Activated naive CD4-positive, alpha-beta T cell treated with anti-CD3 and anti-CD28 coated beads, Interleukin-2, amount 50 U/mL, for 16 hours (primary cell): ENCODE data around the gene WWC2.
A peak's percentile ranks its signal among the peaks of the same experiment; 100 is the strongest.

Experiments used
- DNase-seq: peaks from one replicate; pipeline ENCODE4 v3.0.0-alpha.2; 2020

The WWC2 gene

DNA sequence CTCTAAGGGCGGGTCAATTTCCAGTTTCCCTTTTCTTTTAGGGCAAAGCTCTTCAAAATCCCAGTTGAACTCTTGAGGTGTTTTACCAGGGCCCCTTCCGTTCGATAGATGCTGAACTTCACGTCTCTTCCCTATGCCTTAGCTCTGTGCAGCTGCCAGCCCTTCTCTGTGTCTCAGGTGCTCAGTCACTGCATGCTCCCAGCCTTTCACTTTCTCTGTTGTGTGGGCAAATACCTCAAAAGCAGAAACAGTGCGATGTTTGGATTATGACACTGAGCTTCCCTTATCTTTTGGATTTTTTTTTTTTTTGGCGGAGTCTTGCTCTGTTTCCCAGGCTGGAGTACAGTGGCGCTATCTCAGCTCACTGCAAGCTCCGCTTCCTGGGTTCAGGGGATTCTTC, 112.5 kb downstream of the WWC2 start:
- DNase-seq: no peak

DNA sequence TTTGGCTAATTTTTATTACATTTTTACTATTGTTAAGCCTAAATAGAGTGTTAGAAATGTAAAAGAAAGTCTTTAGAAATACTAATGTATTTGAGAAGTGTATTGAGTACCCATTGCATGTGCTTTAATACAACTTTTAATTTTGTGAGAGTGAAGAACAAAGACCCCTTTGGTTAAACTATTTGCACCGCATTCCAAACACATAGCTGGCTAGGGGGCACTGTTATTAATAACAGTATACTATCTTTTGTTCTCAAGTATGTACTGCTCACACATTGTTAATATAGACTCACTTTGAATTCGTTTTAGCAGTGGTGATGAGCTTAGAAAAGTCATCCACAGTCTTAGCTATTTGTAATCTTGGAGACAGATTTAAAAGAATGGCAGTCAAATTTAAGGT, 114.9 kb downstream of the WWC2 start:
- no peak for DNase-seq

DNA sequence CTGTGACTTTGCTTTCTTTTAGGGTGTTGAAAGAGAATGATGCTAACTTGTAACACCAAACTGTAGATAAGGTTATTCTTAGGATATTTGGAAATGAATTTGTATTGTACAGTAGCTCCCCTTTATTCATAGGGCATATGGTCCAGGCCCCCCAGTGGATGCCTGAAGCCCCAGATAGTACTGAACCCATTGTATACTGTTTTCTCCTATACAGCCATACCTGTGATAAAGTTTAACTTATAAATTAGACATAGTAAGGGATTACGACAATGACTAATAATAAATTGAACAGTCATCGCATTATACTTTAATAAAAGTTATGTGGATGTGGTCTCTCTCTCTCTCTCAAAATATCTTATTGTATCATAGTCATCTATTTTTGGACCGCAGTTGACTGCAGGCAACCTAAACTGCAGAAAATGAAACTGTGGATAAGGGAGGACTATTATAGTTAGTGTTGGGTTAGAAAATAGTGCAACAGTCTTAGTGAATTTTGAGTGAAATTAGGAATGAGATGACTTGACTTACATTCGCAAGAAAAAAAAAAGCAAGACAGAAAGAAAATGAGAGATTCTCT, 115.9 kb downstream of the WWC2 start:
- no peak for DNase-seq

DNA sequence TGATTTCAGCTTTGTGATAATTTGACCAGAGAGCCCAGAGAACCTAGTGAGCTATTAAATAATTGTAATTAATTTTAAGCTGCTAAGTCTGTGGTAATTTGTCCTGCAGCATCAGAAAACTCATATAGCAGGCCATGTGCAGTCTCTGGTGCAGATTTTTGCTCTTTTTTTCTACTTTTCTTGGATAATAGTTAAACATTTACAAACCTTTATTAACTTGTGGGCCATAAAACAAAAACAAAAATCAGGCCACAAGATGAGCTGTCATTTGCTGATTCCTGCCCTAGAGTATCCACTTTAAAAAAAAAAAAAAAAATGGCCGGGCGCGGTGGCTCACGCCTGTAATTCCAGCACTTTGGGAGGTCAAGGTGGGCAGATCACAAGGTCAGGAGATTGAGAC, 121.2 kb downstream of the WWC2 start:
- no peak for DNase-seq

DNA sequence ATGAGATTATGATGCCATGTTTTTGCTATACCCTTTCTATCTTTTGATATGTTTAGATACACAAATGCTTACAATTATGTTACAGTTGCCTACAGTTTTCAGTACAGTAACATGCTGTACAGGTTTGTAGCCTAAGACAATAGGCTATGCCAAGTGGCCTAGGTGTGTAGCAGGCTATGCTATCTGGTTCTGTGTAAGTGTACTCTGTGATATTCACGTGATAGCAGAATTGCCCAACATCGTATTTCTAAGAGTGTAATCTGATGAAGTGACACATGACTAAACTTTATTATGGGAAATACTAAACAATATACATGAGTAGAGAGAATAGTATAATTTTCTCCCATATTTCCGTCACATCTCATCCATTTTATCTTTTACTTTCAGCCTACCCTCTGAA, 124.0 kb downstream of the WWC2 start:
- no peak for DNase-seq

DNA sequence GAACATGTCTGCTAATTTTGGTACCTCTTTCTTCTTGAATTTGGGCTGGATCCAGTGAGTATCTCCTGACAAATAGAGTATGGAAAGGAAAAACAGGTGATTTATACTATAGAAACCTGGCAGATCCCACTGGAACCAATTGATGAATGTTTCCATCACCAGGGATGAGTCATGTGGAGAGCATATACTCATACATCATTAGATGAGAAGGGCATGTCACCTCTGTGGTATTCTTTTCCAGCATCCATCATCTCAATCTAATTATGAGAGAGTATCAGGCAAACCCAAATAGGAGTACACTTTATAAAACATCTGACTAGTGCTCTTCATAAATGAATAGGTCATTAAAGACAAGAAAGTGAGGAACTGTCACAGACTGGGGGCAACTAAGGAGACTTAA, 130.3 kb downstream of the WWC2 start:
- no peak for DNase-seq

DNA sequence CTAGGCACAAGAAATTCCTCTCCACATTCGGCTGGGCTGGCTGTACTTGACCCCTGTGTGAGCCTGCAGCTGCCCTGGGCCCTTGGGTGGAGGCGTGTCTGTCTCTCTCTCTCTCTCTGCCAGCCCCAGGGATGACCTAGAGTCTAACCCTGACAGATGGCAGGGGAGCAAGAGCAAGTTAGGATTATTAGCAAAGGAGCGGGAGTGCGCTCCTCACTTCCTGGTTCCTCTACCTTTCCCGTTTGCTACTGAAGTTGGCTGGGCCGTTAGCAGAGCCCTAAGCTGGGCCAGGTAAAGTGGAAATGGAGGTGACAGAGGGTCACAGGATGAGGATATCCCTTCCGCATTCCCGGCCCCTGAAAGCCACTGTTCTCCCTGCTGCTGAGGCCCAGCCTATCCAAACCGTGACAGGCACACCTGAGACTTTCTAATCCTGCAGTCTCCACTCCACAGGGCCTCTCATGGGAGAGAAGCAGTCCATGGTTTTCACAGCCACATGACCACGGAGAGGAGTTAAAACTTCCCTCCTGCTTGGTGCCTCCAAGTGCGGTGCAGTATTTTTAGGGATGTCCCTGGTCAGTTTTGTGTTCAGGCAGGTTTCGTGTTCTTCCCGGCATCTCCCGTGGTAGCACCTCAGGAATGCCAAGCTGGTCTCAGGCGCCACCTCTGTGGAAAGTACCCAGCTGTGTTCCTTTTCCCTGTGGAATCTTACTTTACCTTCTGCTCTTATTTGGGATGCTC, 141.7 kb downstream of the WWC2 start:
- no peak for DNase-seq

DNA sequence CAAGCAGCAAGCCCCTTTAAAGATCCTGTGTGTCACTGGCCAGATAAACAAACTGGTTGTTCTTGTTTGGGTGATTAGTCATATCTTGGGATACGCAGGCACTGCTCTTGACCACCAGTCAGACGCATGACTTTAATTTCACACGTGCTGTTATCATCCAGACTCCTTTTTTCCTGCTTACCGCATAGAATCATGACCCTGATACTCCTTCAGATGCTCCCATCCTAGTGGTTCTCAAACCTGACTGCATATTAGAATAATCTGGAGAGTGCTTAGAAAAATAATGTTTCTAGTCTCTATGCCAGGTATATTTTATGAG, 142.2 kb downstream of the WWC2 start:
- DNase-seq: no peak

DNA sequence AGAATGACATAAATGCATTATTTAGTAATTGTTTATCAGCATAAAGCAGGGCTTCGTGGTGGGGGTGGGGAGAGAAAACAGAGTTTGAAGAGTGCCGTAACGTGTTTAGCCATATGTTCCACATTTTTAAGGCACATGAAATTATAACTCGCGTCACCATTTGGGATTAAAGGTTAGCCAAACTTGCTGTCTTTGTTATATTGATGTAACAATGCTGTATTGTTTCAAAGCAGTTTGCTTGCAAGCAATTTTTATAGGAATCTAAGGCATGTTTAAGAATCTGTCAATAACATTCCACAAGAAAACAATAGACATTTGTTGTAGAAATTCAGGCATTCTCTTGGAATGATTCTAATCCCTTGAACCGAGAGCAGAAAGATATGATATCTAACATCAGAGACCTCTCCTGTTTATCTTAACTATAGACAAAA, 142.7 kb downstream of the WWC2 start:
- DNase-seq: no peak

DNA sequence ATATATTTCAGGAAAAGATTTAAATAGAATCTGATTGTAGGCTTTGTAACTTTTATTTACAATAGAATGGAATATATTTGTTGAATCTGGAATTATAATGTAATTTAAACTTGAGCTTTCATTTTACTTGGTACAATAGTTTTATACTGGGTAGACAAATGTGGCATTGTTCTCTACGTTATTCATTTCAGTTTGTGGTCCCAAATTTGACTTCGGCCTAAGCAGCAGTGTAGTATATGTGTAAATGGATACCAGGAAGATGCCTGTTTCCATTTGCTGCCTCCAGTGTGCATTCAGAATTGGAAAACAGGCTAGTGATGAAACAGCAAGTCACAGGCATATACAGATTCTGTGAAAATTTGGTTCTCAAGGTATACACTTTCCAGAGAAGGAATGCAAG, 143.2 kb downstream of the WWC2 start:
- DNase-seq: no peak

DNA sequence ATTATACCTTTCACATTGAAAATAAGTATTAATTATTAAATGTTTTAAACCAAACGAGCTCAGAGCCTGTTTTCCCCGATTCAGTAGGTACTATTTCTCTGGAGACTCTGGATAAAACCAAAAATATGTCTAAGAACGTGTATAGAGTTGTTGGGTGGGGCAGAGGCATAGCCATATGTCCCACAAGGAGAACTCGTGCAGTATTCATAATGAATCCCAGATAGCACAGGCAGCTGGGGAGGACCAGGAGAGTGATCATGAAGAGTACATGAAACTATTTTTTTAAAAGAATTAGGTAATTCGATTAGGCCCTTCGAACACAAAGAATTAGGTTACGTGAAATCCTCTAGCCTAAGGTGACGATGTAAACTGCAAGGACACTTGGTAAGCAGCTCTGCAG, 145.0 kb downstream of the WWC2 start:
- DNase-seq: no peak

DNA sequence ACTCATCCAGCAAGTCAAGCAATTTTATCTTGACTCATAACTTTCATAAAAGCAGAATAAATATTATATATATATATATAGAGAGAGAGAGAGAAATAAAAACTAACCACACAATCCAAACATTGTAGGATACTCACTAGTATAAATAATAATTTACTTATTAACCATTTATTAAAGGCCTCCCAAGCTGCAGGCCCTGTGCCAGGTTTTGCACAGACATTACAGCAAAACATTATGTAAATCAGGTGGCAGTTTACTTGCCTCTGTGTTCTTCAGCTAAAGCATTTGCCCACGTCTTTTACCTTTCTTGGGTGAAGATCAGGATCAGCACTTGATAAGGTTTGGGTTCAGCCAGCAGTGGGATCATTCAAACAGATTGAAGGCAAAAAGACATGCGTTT, 145.4 kb downstream of the WWC2 start:
- DNase-seq: no peak

DNA sequence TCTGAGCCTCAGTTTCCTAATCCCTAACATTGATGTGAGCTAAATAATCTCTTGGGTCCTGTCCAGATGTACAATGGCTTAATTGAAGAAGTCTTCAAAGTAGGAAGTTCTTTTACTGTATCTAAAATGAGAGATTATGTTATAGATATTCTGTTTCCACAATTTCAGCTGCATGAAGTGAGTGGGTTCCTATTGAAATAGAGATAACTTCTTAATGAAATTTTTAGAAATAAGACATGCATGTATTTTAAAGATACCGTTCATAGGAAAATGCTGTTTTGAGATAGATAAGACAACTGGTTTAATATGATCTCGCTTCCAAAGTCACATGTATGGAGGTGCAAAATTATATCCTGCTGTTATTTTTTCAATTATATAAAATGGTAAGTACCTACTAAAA, 149.1 kb downstream of the WWC2 start:
- DNase-seq: no peak

DNA sequence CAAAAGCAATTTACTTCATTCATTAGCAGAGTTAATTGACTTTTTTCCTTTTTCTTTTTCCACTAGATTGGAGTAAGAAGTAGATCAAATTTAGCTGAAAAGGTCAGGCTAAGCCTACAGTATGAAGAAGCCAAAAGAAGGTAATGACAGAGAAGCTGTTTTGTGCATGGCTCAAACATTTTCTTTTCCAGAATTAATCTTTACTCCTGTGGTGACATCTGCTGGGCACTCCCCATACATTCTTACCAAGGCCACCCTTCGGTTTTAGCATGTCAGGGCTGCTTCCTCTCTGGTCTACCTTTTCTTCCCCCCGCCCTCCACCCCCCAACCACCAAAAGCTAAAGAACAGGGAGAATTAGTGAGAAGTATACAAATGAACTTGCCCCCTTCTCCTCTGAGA, 150.8 kb downstream of the WWC2 start:
- no peak for DNase-seq

DNA sequence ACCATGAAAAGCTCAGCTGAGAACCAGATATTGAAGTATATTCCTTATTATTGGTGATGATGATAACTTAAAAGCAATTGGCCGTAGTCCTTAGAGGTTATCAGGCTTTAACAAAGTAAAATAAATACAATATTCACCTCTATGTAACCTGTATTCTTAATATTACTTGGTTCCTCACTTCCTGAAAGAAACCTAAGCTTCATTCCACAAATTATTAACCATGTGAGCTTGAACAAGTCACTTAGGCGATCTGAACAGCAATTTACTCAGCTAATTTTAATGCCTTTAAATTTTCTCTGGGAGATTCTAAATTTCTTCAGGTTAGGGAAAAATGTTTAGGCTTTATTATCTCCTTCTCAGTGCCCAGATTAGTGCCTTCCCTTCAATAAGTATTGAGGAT, 151.8 kb downstream of the WWC2 start:
- no peak for DNase-seq

DNA sequence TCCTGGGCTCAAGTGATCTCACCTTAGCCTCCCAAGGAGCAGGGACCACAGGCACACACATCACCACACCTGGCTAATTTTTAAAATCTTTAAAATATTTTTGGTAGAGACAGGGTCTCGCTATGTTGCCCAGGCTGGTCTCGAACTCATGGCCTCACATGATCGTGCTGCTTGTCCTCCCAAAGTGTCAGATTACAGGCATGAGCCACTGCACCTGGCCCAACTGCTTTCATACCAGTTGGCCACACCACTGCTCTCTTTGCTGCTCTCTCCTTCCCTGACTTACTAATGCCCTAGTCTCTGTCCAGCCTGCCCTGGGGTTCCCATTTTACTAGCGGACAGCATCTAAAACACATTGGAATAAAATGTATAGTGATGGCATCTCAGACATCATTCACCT, 153.9 kb downstream of the WWC2 start:
- no peak for DNase-seq

DNA sequence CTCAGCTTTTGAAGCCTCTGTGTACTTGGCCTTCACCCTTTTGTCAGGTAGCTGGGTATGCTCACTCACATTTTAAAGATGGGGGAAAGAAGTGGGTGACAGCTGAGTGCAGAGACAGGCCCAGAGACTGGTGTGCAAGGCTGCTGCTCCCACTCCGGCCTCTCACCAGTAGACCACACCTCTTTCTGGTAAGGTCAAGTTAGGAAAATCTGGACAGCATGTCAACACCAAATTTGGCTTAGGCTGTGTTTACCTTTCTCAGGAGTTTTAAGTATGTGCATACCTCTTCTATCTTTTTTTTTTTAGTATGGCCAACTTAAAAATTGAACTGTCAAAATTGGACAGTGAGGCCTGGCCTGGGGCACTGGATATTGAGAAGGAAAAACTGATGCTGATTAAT, 154.4 kb downstream of the WWC2 start:
- DNase-seq: no peak

DNA sequence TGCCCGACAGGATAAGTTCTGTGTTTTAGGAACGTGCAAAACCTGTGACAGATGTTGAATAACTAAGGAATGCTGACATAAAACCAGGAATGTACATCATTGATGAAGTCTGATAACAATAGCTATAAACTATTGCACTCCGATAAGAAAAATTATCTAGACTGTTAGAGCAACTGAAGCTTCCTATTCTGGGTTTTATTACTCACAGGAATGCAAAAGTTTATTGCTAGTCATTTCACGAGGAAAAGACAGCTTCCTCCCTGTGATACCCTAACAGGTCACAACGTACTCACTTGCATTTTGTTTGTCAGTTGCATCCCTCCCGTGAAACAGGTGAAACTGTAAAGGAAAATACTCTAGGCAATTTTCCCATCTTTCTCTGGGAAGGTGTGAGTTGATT, 155.1 kb downstream of the WWC2 start:
- DNase-seq: no peak

DNA sequence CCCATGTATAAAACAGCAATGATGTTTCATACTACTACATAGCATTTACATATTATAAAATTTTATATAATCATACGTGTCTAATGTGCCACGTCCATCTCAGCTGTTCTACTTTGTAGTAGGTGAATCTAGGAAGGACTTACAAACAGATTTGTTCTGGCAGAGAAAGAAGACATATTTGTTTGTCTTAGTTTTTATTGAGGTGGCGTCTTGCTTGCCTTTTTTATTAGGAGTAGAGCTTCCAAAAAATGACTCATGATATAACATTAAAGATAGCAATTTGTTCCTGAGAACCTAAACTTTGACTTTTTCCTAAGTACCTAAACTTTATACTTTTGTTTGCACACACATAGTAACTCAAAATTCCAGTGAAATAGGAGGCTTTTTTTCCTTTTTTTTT, 156.4 kb downstream of the WWC2 start:
- no peak for DNase-seq

DNA sequence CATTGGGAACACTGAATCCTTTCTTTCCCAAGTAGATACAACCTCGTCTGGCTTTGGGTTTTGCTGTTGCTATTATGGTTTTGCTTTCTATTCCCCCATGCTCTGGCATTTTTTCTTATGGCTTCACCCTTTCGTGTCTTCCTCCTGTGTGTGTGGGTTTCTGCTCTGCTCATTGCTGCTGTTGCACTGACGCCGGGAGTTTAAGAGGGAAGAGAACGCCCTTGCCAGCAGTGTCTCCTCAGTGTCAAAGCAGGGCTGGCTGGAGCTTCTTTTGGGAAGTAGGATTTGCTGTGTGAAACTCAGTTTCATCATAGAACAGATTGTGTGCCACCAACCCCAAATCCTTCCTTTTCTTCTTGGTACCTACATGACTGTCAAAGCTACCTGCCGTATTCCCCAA, 157.3 kb downstream of the WWC2 start:
- no peak for DNase-seq

DNA sequence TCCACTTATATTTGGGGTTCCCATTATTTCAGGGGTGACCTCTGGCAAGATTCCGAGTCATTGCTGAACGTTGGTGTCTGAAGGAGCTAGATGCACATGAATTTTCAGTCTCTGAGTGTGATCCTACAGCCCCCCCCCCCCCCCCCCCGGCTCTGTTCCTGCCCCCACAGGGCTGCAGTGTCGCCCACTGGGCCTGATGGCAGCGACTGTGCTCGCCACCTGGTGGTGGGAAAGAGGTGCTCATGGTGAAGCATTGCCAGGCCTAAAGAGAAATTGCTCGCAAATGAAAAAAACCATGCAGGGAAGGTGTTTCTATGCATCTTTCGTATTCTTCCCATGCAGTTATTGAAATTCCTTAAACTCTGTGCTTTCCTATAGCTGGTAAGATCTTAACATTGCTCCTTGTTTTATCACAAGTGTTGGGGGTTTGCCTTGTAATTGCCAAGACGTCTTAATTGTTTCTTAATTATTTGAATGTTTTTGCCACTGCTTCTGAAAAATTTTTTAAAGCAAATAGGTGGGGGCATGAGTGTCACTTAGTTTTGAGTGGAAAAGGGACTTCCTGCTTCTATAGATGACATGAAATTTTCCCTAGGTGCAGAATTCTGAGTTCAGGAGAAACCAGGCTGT, 157.8 kb downstream of the WWC2 start:
- DNase-seq: peak; percentile 60

DNA sequence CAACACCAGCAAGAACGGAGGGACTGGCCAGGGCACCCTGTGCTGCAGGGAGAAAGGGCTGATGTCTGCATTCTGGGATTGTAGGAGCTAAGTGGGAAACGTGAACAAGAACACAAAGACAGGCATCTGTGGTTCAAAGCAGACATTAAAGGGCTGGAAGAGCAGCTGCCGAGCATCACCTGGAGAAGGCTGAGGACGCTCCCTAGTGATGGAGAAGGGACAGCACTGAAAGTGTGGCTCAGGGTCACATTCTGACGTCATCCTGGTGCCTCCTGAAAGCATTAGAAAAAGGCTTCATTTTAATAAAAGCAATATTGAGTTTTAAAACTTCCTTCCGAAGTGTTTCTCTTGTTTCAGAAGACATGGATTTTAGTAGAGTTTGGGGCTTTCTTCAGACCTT, 158.8 kb downstream of the WWC2 start:
- DNase-seq: no peak

DNA sequence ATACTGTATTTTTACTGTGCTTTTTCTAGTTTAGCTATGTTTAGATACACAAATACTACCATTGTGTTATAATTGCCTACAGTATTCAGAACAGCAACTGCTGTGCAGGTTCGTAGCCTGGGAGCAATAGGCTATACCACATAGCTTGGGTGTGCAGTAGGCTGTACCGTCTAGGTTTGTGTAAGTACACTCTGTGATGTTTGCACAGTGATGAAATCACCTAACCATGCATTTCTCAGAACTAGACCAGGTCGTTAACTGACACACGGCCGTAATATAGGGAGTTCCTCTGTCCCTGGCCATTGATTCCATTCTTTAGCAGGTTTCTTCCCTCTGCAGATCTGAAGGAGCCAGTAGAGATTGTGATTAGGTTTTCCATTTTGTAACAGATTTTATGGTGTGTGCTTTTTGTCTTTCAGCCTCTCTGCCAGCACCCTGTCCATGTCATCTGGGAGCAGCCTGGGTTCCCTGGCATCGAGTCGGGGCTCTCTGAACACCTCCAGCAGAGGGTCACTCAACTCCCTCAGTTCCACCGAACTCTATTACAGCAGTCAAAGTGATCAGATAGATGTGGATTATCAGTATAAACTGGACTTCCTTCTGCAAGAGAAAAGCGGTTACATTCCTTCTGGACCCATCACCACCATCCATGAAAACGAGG, 161.6 kb downstream of the WWC2 start:
- DNase-seq: no peak
